ENCODE measurements around the gene PRM3. TPM values are rescaled to one million over a fixed set of nuclear protein-coding genes. Genes with fewer than 3 reads are reported as not detected.
"Not testable (repeated sequence)": the region's sequence is repeated elsewhere in the genome, so short reads cannot be mapped to it uniquely, and the experiment has no call there.

PRM3 gene
- total RNA-seq, 4 donors from 2014 or later = not detected

DNA sequence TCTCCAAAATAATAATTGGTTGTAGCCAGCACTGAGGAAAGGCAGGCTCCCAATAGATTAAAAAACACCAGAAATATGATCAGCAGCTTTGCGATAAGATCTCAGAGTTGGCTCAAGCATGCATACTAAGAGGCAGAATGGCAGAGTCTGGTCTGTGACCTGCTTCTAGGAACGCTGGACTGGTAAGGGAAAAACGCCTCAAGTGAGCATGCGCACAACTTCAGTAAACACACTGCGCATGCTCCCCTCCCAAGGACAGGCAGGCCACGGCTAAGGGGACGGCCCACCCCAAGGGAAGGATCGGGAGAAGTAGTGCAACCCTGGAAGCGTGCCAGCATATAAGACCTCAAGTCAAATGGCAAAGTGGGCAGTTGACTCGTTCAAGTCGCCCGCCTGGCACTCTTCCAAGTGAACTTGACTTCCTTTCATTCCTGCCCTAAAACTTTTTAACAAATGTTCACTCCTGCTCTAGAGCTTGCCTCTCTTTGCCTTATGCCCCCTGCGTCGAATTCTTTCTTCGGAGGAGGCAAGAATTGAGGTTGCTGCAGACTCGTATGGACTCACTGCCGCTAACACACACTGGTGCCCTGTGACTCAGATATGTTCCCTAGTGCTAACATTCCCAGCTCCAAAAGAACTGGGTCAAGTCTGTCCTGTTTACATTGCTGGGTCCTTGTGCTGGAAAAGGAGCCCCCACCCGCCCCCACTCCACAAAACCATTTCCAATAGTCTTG is 30.1 kb upstream of the PRM3 start:
- no peak for ATAC-seq (ENCODE audit: low FRiP score)
- no peak for DNase-seq (ENCODE audit: low spot score)
- TF ChIP-seq, protein P1, sequence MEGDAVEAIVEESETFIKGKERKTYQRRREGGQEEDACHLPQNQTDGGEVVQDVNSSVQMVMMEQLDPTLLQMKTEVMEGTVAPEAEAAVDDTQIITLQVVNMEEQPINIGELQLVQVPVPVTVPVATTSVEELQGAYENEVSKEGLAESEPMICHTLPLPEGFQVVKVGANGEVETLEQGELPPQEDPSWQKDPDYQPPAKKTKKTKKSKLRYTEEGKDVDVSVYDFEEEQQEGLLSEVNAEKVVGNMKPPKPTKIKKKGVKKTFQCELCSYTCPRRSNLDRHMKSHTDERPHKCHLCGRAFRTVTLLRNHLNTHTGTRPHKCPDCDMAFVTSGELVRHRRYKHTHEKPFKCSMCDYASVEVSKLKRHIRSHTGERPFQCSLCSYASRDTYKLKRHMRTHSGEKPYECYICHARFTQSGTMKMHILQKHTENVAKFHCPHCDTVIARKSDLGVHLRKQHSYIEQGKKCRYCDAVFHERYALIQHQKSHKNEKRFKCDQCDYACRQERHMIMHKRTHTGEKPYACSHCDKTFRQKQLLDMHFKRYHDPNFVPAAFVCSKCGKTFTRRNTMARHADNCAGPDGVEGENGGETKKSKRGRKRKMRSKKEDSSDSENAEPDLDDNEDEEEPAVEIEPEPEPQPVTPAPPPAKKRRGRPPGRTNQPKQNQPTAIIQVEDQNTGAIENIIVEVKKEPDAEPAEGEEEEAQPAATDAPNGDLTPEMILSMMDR (IDR thresholded peaks at IDR 0.05) = no peak

DNA sequence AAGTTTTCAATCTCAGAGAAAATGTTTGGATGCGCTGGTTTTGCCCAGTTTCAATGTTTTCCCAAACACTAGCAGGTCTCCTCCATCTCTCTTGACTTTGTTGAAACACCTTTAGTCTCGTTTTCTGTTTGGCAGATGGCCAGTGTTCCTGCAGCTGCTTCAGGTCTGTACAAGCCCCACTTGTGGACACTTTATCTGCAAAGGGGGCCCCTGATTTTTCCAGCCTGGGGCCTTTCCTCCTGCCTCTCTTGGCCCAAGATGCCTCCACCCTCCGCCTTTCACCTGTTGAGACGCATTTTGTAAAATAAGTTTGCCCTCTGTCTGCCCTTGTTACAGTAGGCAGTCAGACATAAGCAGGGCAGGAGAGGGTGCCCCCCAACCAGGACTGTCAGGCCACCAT is 29.5 kb upstream of the PRM3 start:
- ATAC-seq (ENCODE audit: low FRiP score) = no peak
- DNase-seq (ENCODE audit: low spot score) = no peak
- TF ChIP-seq, protein P1 (IDR thresholded peaks at IDR 0.05) = no peak

DNA sequence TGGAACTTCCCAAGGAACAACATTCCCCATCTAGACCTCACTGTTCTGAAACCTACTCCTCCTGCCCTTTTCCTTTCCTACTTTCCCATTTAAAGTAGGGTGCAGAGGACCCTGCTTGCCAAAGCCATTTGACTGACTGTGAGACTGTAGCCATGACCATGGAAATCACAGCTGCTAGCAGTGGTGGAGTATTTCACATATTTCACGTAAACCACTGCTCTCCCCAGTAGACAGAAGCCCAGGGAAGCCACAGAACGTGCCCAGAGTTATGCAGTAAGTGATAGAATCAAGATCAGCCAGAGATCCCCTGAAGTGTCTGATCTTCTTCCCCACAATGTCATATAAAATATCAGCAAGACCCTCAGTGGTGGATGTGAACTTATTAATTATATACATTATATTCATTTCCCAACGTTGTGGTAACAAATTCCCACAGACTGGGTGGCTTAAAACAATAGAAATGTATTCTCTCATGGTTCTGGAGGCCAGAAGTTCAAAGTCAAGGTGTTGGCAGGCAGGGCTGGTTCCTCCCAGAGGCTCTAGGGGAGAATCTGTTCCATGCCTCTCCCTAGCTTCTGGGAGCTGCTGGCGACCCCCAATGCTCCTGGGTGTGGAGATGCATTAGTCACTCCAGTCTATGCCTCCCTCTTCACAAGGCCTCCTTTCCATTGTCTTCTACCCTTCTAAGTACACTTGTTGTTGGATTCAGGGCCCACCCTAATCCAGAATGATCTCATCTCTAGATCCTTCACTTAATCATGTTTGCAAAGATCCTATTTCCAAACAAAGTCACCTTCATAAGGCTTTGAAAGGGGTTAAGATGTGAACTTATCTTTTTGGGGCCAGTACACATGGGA is 28.4 kb upstream of the PRM3 start:
- TF ChIP-seq, protein P1 (IDR thresholded peaks at IDR 0.05) = no peak
- DNase-seq (ENCODE audit: low spot score) (no peak), ATAC-seq (ENCODE audit: low FRiP score) (no peak)

DNA sequence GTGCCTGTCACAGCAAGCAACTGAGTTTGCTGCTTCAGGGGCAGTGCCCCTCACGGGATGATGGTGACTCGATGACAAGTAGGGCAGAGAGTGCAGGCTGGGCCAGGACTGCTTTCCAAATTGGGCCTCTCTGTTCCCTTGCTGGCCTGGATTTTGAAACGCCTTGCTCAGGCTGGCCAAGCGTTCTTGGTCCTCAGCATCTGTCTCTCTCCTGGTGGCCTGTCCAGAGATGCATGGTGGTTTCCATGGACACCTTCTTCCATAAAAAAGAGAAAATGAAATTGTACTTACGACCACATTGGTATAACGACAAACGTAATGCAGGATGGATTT is 27.1 kb upstream of the PRM3 start:
- TF ChIP-seq, protein P1 (IDR thresholded peaks at IDR 0.05) = no peak
- ATAC-seq (ENCODE audit: low FRiP score) = no peak
- no peak for DNase-seq (ENCODE audit: low spot score)

DNA sequence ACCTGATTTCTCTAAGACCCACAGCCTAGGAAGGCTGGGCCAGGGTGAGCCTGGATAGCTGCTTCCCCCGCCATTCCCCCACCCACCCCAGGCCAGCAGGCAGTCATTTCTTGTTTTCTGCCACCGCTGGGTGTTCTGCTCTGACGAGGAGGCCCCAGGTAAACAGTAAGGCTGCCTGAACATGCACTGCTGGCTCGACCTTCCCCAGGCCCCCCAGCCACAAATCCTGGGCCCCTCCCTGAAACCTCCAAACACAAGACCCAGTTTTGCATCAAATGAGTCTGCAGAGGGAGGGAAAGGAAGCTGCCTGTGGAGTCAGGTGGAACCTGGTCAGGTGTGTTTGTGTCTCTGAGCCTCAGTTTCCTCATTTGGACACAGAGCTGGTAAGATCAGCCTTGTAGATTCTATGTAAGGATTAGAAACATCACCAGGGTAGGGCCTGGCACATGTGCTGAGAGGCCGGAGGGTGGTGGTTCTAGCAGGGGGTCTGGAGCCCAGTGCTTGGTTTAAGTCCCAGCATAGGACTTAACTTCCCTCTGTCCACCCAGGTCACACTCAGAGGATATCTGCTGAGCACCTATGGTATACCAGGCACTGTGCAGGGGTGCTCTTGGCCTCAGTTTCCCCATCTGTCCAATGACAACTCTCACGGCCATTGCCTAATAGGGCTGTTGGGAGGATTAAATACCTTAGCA is 26.6 kb upstream of the PRM3 start:
- no peak for DNase-seq (ENCODE audit: low spot score)
- no peak for ATAC-seq (ENCODE audit: low FRiP score)
- TF ChIP-seq, protein P1 (IDR thresholded peaks at IDR 0.05) = no peak

DNA sequence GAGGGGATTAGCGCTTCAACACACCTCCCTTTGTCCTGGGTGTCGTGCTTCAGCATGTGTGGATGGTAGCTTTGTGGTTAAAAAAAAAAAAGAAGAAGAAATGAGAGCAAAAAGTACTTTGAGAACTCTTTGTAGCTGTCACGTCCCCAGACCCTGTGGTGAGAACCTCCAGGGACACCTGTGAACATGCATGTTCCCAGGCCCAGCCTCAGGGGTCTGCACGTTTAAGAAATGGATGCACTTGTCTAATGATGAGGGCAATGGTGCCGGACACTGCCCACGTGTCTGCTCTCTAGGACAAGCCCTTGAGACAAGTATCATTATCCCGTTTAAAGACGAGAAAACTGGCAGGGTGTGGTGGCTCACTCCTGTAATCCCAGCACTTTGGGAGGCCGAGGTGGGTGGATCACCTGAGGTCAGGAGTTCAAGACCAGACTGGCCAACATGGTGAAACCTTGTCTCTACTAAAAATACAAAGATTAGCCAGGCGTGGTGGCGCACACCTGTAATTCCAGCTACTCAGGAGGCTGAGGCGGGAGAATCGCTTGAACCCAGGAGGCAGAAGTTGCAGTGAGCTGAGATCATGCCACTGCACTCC is 25.6 kb upstream of the PRM3 start:
- not testable (repeated sequence) for ATAC-seq (ENCODE audit: low FRiP score); DNase-seq (ENCODE audit: low spot score)

Measured in omental fat pad (tissue), 4 donors.